OCI-LY1 (cell line): ENCODE data around the gene MRRF.

Source experiments
- H2AFZ ChIP-seq: fragments of 200-600 bp; sonication (generic), shearing (Covaris generic); 2 replicates; pipeline ENCODE4 v1.6.0; 2014; ENCODE audit warnings: antibody characterized with exemption, mild to moderate bottlenecking, low read length
- H3F3A ChIP-seq: fragments of 200-600 bp; sonication (generic), shearing (Covaris generic); 2 replicates; pipeline ENCODE4 v1.6.0; 2014; ENCODE audit warnings: mild to moderate bottlenecking, antibody characterized with exemption, low read length, moderate library complexity; ENCODE audit not compliant: insufficient read depth
- H3K27ac ChIP-seq: fragments of 200-600 bp; sonication (generic); 2 replicates; pipeline ENCODE4 v1.5.1; 2014; ENCODE audit warnings: low read length, mixed run types, mild to moderate bottlenecking, low read depth; ENCODE audit not compliant: poor library complexity, severe bottlenecking
- H3K27me3 ChIP-seq: fragments of 200-600 bp; sonication (generic); 2 replicates; pipeline ENCODE4 v1.6.0; 2014; ENCODE audit warnings: antibody characterized with exemption, mild to moderate bottlenecking, low read length, moderate library complexity; ENCODE audit not compliant: insufficient read depth
- H3K36me3 ChIP-seq: fragments of 200-600 bp; sonication (generic); 2 replicates; pipeline ENCODE4 v1.6.1; 2014; ENCODE audit warnings: mild to moderate bottlenecking, antibody characterized with exemption, low read length, moderate library complexity, mixed read lengths; ENCODE audit not compliant: insufficient read depth
- H3K4me1 ChIP-seq: fragments of 200-600 bp; sonication (generic); 2 replicates; pipeline ENCODE4 v1.5.1; 2014; ENCODE audit warnings: mild to moderate bottlenecking, low read length, moderate library complexity; ENCODE audit not compliant: insufficient read depth, severe bottlenecking
- H3K4me2 ChIP-seq: fragments of 200-600 bp; sonication (generic), shearing (Covaris generic); 2 replicates; pipeline ENCODE4 v1.6.1; 2014; ENCODE audit warnings: low read length
- H3K4me3 ChIP-seq: fragments of 200-600 bp; sonication (generic); 2 replicates; pipeline ENCODE4 v1.5.1; 2014; ENCODE audit warnings: low read length, low read depth, mild to moderate bottlenecking, mixed read lengths; ENCODE audit not compliant: poor library complexity, severe bottlenecking
- H3K79me2 ChIP-seq: fragments of 200-600 bp; shearing (Covaris generic); 2 replicates; pipeline ENCODE4 v1.6.1; 2016; ENCODE audit warnings: mixed run types, low read length, mixed read lengths; ENCODE audit not compliant: insufficient read depth
- H3K9ac ChIP-seq: fragments of 200-600 bp; sonication (generic), shearing (Covaris generic); 2 replicates; pipeline ENCODE4 v1.6.1; 2014; ENCODE audit warnings: mild to moderate bottlenecking, low read length, mixed read lengths
- H3K9me2 ChIP-seq: fragments of 200-600 bp; sonication (generic), shearing (Covaris generic); 2 replicates; pipeline ENCODE4 v1.6.1; 2014; ENCODE audit warnings: low read depth, mild to moderate bottlenecking, low read length, mixed read lengths
- H3K9me3 ChIP-seq: fragments of 200-600 bp; shearing (Covaris generic); 2 replicates; pipeline ENCODE4 v1.6.1; 2014; ENCODE audit warnings: low read length, mixed read lengths
- H4K20me1 ChIP-seq: fragments of 200-600 bp; sonication (generic), shearing (Covaris generic); 2 replicates; pipeline ENCODE4 v1.6.0; 2016; ENCODE audit warnings: mild to moderate bottlenecking, low read length; ENCODE audit not compliant: insufficient read depth
- EZH2 ChIP-seq: fragments of 200-600 bp; sonication (generic), shearing (Covaris generic); IDR thresholded peaks from 2 replicates; pipeline ENCODE4 v1.8.0; 2017; ENCODE audit warnings: borderline replicate concordance, mixed run types, mild to moderate bottlenecking, antibody characterized with exemption, low read length, moderate library complexity, mixed read lengths
- TF ChIP-seq, protein P1 (sequence below): fragments of 200-600 bp; sonication (generic), shearing (Covaris generic); IDR thresholded peaks from 2 replicates; pipeline ENCODE4 v1.5.1; 2017; ENCODE audit warnings: mild to moderate bottlenecking, antibody characterized with exemption, low read length, moderate library complexity, mixed read lengths

Gene MRRF

DNA sequence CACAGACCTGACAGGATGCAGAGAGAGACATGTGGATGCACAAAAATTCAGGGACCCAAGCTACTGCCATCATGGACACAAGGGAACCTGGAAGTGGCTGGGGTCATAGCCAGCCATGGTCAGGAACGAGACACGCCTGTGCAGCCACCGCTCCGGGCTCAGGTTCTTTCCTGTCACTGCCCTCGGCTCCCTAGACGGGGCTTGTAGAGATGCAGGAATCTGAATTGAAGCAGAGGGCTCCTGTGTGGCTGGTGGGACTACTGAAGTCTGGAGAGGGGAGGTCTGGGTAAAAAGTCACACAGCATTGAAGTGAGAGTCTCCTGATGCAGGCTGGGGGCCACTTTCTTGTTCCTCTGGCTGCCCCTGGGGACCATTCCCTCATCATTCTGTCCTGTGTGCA, 73.9 kb downstream of the MRRF start:
- H2AFZ ChIP-seq, result no peak overlapping the region
- no peaks in the 10 kb centered on the region for H3K27me3 ChIP-seq
- H3K79me2 ChIP-seq, result no peaks in the 10 kb centered on the region
- peaks cover 11% of the 10 kb centered on the region for H3K4me1 ChIP-seq
- no peaks in the 10 kb centered on the region for H3K36me3 ChIP-seq
- no peaks in the 10 kb centered on the region for H3F3A ChIP-seq
- H3K9ac ChIP-seq, result no peak overlapping the region
- H3K4me3 ChIP-seq, result no peak overlapping the region
- no peaks in the 10 kb centered on the region for H3K9me3 ChIP-seq
- H4K20me1 ChIP-seq, result no peaks in the 10 kb centered on the region
- TF ChIP-seq, protein P1, sequence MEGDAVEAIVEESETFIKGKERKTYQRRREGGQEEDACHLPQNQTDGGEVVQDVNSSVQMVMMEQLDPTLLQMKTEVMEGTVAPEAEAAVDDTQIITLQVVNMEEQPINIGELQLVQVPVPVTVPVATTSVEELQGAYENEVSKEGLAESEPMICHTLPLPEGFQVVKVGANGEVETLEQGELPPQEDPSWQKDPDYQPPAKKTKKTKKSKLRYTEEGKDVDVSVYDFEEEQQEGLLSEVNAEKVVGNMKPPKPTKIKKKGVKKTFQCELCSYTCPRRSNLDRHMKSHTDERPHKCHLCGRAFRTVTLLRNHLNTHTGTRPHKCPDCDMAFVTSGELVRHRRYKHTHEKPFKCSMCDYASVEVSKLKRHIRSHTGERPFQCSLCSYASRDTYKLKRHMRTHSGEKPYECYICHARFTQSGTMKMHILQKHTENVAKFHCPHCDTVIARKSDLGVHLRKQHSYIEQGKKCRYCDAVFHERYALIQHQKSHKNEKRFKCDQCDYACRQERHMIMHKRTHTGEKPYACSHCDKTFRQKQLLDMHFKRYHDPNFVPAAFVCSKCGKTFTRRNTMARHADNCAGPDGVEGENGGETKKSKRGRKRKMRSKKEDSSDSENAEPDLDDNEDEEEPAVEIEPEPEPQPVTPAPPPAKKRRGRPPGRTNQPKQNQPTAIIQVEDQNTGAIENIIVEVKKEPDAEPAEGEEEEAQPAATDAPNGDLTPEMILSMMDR, result no peak
- TF ChIP-seq EZH2, result no peak
- no peak overlapping the region for H3K4me2 ChIP-seq
- no peak overlapping the region for H3K27ac ChIP-seq
- H3K9me2 ChIP-seq, result no peaks in the 10 kb centered on the region

DNA sequence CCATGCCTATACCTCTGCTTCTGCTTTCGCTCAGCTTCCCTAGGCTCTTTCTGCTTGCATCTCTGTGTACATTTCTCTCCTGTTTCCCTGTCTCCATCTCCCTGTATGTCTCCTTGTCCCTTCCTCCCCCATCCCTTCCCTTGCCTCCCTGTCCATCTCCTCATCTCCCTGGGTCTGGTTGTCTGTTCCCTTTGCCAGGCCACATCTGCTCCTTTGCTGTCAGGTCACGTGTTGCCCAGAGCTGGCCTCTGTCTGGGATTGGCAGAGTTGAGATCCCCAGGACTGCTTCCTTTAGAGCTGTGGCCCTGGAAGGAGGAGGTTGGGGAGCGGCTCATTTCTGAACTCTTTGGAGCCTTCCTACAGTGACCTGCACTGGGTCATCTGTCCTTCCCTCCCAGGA, 74.3 kb downstream of the MRRF start:
- no peaks in the 10 kb centered on the region for H3F3A ChIP-seq
- no peaks in the 10 kb centered on the region for H3K9me2 ChIP-seq
- TF ChIP-seq, protein P1, result no peak
- TF ChIP-seq EZH2, result no peak
- H3K9me3 ChIP-seq, result no peaks in the 10 kb centered on the region
- H3K27ac ChIP-seq, result no peak overlapping the region
- H3K9ac ChIP-seq, result no peak overlapping the region
- no peaks in the 10 kb centered on the region for H3K36me3 ChIP-seq
- no peak overlapping the region for H3K4me2 ChIP-seq
- H4K20me1 ChIP-seq, result no peaks in the 10 kb centered on the region
- H3K79me2 ChIP-seq, result no peaks in the 10 kb centered on the region
- H2AFZ ChIP-seq, result no peak overlapping the region
- no peak overlapping the region for H3K4me3 ChIP-seq
- peaks cover 11% of the 10 kb centered on the region for H3K4me1 ChIP-seq
- no peaks in the 10 kb centered on the region for H3K27me3 ChIP-seq

DNA sequence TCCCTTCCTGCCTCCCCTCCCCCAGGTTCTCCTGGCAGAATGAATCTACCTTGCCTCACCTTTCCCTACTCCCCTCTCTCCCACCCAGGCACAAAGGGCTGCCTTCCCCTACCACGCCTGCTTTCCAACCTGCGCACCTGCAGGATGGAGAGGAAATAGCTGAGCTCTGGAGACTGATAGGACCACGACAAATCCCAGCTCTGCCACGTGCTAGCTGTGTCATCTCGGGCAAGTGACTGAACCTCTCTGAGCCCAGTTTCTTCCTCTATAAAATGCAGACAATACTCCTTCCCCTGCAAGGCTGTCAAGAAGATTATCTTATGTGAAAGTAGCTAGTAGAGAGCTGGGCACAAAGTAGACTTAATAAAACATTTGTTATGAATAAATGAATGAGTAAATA, 74.9 kb downstream of the MRRF start:
- H4K20me1 ChIP-seq, result no peaks in the 10 kb centered on the region

More for the DNA sequence above, 74.9 kb downstream of the MRRF start:
- Histone ChIP-seq H3K9me3 (no peaks in the 10 kb centered on the region), H2AFZ (no peak overlapping the region), H3F3A (no peaks in the 10 kb centered on the region), H3K9ac (no peak overlapping the region), H3K4me2 (no peak overlapping the region), H3K27ac (no peak overlapping the region), H3K4me3 (no peak overlapping the region), H3K36me3 (no peaks in the 10 kb centered on the region), H3K79me2 (no peaks in the 10 kb centered on the region), H3K27me3 (no peaks in the 10 kb centered on the region), H3K4me1 (peaks cover 11% of the 10 kb centered on the region), H3K9me2 (no peaks in the 10 kb centered on the region)
- TF ChIP-seq, protein P1, result no peak
- TF ChIP-seq EZH2, result no peak
